Measurements from ENCODE around the gene PPP2R5E. TPM values are rescaled to one million over a fixed set of nuclear protein-coding genes. Genes with fewer than 3 reads are reported as not detected.

The PPP2R5E gene
- polyA plus RNA-seq, 3 donors = 8.9 to 26.3 (median 15.1) TPM

DNA sequence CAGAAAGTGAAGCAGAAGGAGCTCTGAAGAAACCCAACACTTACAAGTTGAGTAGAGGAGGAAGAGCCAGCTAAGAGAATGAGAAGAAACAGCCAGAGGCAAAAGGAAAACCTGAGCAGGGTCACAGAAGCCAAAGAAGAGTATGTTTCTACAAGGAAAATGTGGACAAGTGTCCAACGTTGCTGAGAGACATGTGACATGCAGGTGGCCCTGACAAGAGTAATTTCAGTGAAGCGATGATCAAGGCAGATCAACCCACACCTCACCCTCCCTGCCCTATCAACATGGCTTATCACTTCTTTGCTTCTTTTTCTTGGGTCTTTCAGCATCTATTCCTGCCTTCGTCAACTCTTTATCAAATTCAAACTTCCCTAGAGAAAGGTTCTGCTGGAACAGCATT lies 68.3 kb downstream of the PPP2R5E start:
- H3K9ac ChIP-seq (ENCODE audit: insufficient read depth, low read length, poor library complexity, severe bottlenecking) = no peak overlapping the region
- no peaks in the 10 kb centered on the region for H3K9me3 Mint-ChIP-seq
- H3K4me1 ChIP-seq (ENCODE audit: control insufficient read depth in 1 of 2, insufficient read depth in 2 of 2, low read length in 2 of 2) = peaks cover 33 to 53% of the 10 kb centered on the region in 2 donors
- peaks cover 0 to 2% (median 0%) of the 10 kb centered on the region in 3 donors for H3K27me3 Mint-ChIP-seq (ENCODE audit: low read depth in 3 of 3)
- no peak overlapping the region for H2AFZ ChIP-seq (ENCODE audit: insufficient read depth, low read depth, low read length, poor library complexity, severe bottlenecking)
- no peak for DNase-seq
- H3K27ac Mint-ChIP-seq = peak overlapping the region in 3 of 7 donors; percentile 34 to 51 (median 51)
- H3K36me3 Mint-ChIP-seq = peaks cover 0 to 2% of the 10 kb centered on the region in 2 donors
- no peak for TF ChIP-seq CTCF (IDR thresholded peaks at IDR 0.05)
- no peak overlapping the region for H3K4me2 ChIP-seq (replicated peaks; ENCODE audit: extremely low read depth, low read length, poor library complexity, severe bottlenecking)
- H3K79me2 ChIP-seq (ENCODE audit: insufficient read depth, low read length) = peaks cover 76% of the 10 kb centered on the region
- H3K4me1 Mint-ChIP-seq = peaks cover 20% of the 10 kb centered on the region
- intact Hi-C loops (cut with micrococcal nuclease) = no loop called here
- no peak overlapping the region for H3K4me3 Mint-ChIP-seq
- no peaks in the 10 kb centered on the region for H3K36me3 ChIP-seq (replicated peaks in 1 of 2; ENCODE audit: control insufficient read depth in 1 of 2, insufficient read depth in 2 of 2, low read length in 2 of 2)
- H3K27me3 ChIP-seq (ENCODE audit: control insufficient read depth in 2 of 2, insufficient read depth in 2 of 2, low read length in 2 of 2) = no peaks in the 10 kb centered on the region
- WGBS (ENCODE audit: insufficient coverage) = 100% methylated on average over 1 of the region's 3 CpGs
- no peak overlapping the region for H3K4me3 ChIP-seq (replicated peaks in 1 of 3; ENCODE audit: low read depth in 2 of 3, low read length in 3 of 3)
- no peaks in the 10 kb centered on the region for H3K9me3 ChIP-seq (replicated peaks in 1 of 2; ENCODE audit: control insufficient read depth in 1 of 2, insufficient read depth in 1 of 2, low read length in 2 of 2)
- peaks cover 91% of the 10 kb centered on the region for H4K20me1 ChIP-seq (ENCODE audit: insufficient read depth, low read length)
- no peak overlapping the region for H3K27ac ChIP-seq (ENCODE audit: low read depth in 1 of 2, low read length in 2 of 2)

GRCh38 chr14:63474111-63474510 lies 69.1 kb downstream of the PPP2R5E start:
- H3K36me3 ChIP-seq (replicated peaks in 1 of 2; ENCODE audit: control insufficient read depth in 1 of 2, insufficient read depth in 2 of 2, low read length in 2 of 2) = no peaks in the 10 kb centered on the region
- WGBS (ENCODE audit: insufficient coverage) = 100% methylated on average over 1 of the region's 3 CpGs
- peaks cover 33 to 53% of the 10 kb centered on the region in 2 donors for H3K4me1 ChIP-seq (ENCODE audit: control insufficient read depth in 1 of 2, insufficient read depth in 2 of 2, low read length in 2 of 2)
- no peak for TF ChIP-seq CTCF (IDR thresholded peaks at IDR 0.05)
- no peaks in the 10 kb centered on the region for H3K9me3 Mint-ChIP-seq
- no peak overlapping the region for H3K9ac ChIP-seq (ENCODE audit: insufficient read depth, low read length, poor library complexity, severe bottlenecking)
- H3K4me1 Mint-ChIP-seq = peaks cover 20% of the 10 kb centered on the region
- peaks cover 76% of the 10 kb centered on the region for H3K79me2 ChIP-seq (ENCODE audit: insufficient read depth, low read length)
- H3K9me3 ChIP-seq (replicated peaks in 1 of 2; ENCODE audit: control insufficient read depth in 1 of 2, insufficient read depth in 1 of 2, low read length in 2 of 2) = no peaks in the 10 kb centered on the region
- H3K36me3 Mint-ChIP-seq = peaks cover 0 to 2% of the 10 kb centered on the region in 2 donors
- intact Hi-C loops (cut with micrococcal nuclease) = no loop called here
- H3K4me3 Mint-ChIP-seq = no peak overlapping the region
- no peak overlapping the region for H2AFZ ChIP-seq (ENCODE audit: insufficient read depth, low read depth, low read length, poor library complexity, severe bottlenecking)
- no peak for DNase-seq
- H3K27ac Mint-ChIP-seq = no peak overlapping the region
- H3K4me3 ChIP-seq (replicated peaks in 1 of 3; ENCODE audit: low read depth in 2 of 3, low read length in 3 of 3) = no peak overlapping the region
- H3K27me3 Mint-ChIP-seq (ENCODE audit: low read depth in 3 of 3) = peaks cover 0 to 2% (median 0%) of the 10 kb centered on the region in 3 donors
- no peak overlapping the region for H3K27ac ChIP-seq (ENCODE audit: low read depth in 1 of 2, low read length in 2 of 2)
- H4K20me1 ChIP-seq (ENCODE audit: insufficient read depth, low read length) = peaks cover 91% of the 10 kb centered on the region
- no peak overlapping the region for H3K4me2 ChIP-seq (replicated peaks; ENCODE audit: extremely low read depth, low read length, poor library complexity, severe bottlenecking)
- no peaks in the 10 kb centered on the region for H3K27me3 ChIP-seq (ENCODE audit: control insufficient read depth in 2 of 2, insufficient read depth in 2 of 2, low read length in 2 of 2)
